ENCODE measurements around the gene NLGN1.

DNA sequence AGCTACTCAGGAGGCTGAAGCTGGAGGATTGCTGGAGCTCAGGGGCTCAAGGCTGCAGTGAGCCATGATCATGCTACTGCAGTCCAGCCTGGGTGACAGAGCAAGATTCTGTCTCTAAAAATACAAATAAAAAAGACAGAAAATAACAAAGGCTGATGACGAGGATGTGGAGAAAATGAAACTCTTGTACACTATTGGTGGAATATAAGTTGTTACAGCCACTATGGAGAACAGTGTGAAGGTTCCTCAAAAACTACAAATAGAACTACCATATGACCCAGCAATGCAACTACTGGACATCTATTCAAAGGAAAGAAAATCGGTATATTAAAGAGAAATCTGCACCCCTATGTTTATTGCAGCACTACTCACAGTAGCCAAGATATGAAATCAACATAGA lies 934.8 kb downstream of the NLGN1 start:
- TF ChIP-seq, protein P1, sequence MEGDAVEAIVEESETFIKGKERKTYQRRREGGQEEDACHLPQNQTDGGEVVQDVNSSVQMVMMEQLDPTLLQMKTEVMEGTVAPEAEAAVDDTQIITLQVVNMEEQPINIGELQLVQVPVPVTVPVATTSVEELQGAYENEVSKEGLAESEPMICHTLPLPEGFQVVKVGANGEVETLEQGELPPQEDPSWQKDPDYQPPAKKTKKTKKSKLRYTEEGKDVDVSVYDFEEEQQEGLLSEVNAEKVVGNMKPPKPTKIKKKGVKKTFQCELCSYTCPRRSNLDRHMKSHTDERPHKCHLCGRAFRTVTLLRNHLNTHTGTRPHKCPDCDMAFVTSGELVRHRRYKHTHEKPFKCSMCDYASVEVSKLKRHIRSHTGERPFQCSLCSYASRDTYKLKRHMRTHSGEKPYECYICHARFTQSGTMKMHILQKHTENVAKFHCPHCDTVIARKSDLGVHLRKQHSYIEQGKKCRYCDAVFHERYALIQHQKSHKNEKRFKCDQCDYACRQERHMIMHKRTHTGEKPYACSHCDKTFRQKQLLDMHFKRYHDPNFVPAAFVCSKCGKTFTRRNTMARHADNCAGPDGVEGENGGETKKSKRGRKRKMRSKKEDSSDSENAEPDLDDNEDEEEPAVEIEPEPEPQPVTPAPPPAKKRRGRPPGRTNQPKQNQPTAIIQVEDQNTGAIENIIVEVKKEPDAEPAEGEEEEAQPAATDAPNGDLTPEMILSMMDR (IDR thresholded peaks at IDR 0.05), result no peak
- no peak for TF ChIP-seq POLR2A (IDR thresholded peaks at IDR 0.05)
